Measurements from ENCODE around the gene FHIT. TPM values are rescaled to one million over a fixed set of nuclear protein-coding genes. Genes with fewer than 3 reads are reported as not detected.

FHIT gene
- total RNA-seq, 1 donor from 2014 or later = 0.53 TPM

- no peak for DNase-seq (ENCODE audit: low read depth)
These were observed 988.7 kb downstream of the FHIT start for GRCh38 chr3:60262546-60262945.

GRCh38 chr3:60260546-60260945 is 990.7 kb downstream of the FHIT start:
- no peak for DNase-seq (ENCODE audit: low read depth)

GRCh38 chr3:60250810-60251209 is 1000.4 kb downstream of the FHIT start:
- no peak for DNase-seq (ENCODE audit: low read depth)

GRCh38 chr3:60250206-60250605 is 1001.0 kb downstream of the FHIT start:
- DNase-seq (ENCODE audit: low read depth) = no peak

GRCh38 chr3:60246361-60246760 is 1004.9 kb downstream of the FHIT start:
- no peak for DNase-seq (ENCODE audit: low read depth)

GRCh38 chr3:60243456-60243855 is 1007.8 kb downstream of the FHIT start:
- DNase-seq (ENCODE audit: low read depth) = no peak

- DNase-seq (ENCODE audit: low read depth) = no peak
These were observed 1010.8 kb downstream of the FHIT start for GRCh38 chr3:60240492-60240891.

- no peak for DNase-seq (ENCODE audit: low read depth)
These were observed 1012.7 kb downstream of the FHIT start for GRCh38 chr3:60238550-60238949.

- DNase-seq (ENCODE audit: low read depth) = no peak
These were observed 1021.8 kb downstream of the FHIT start for GRCh38 chr3:60229502-60229901.

- DNase-seq (ENCODE audit: low read depth) = no peak
These were observed 1022.4 kb downstream of the FHIT start for GRCh38 chr3:60228823-60229222.

- DNase-seq (ENCODE audit: low read depth) = no peak
These were observed 1024.3 kb downstream of the FHIT start for GRCh38 chr3:60226912-60227311.

GRCh38 chr3:60225848-60226247 is 1025.4 kb downstream of the FHIT start:
- no peak for DNase-seq (ENCODE audit: low read depth)

- DNase-seq (ENCODE audit: low read depth) = no peak
These were observed 1030.5 kb downstream of the FHIT start for GRCh38 chr3:60220768-60221167.

- no peak for DNase-seq (ENCODE audit: low read depth)
These were observed 1031.8 kb downstream of the FHIT start for GRCh38 chr3:60219501-60219900.

- DNase-seq (ENCODE audit: low read depth) = no peak
These were observed 1033.9 kb downstream of the FHIT start for GRCh38 chr3:60217156-60217911.

- no peak for DNase-seq (ENCODE audit: low read depth)
These were observed 1034.7 kb downstream of the FHIT start for GRCh38 chr3:60216462-60217075.

- DNase-seq (ENCODE audit: low read depth) = no peak
These were observed 1035.3 kb downstream of the FHIT start for GRCh38 chr3:60215946-60216345.

GRCh38 chr3:60207905-60208304 is 1043.3 kb downstream of the FHIT start:
- DNase-seq (ENCODE audit: low read depth) = no peak

- DNase-seq (ENCODE audit: low read depth) = no peak
These were observed 1045.0 kb downstream of the FHIT start for GRCh38 chr3:60206206-60206605.

- DNase-seq (ENCODE audit: low read depth) = no peak
These were observed 1049.1 kb downstream of the FHIT start for GRCh38 chr3:60202052-60202726.

- DNase-seq (ENCODE audit: low read depth) = no peak
These were observed 1051.9 kb downstream of the FHIT start for GRCh38 chr3:60199306-60199705.

- DNase-seq (ENCODE audit: low read depth) = no peak
These were observed 1053.0 kb downstream of the FHIT start for GRCh38 chr3:60198179-60198720.

Measured in myocyte (in vitro differentiated cells).